ENCODE measurements around the gene PRKCB.

- TF ChIP-seq CTCF (IDR thresholded peaks at IDR 0.05) (no peak), POLR2A (IDR thresholded peaks at IDR 0.05) (no peak)
These were observed 306.1 kb downstream of the PRKCB start for GRCh38 chr16:24141917-24142316.
